ENCODE data around the gene CDH13. TPM values are rescaled to one million over a fixed set of nuclear protein-coding genes. Genes with fewer than 3 reads are reported as not detected.

The CDH13 gene
- total RNA-seq, 2 experiments from 2014 or later, result not detected

- POLR2A ChIA-PET, result no interaction called here
- Histone ChIP-seq H3K79me2 (ENCODE audit: insufficient read depth, low read depth, low read length) (no peaks in the 10 kb centered on the region), H3K9me3 (ENCODE audit: low read length) (no peaks in the 10 kb centered on the region), H3K4me2 (ENCODE audit: low read length) (no peak overlapping the region), H3K4me3 (ENCODE audit: low read depth, low read length, poor library complexity, severe bottlenecking) (no peak overlapping the region), H2AFZ (ENCODE audit: low read length) (no peak overlapping the region), H3K27ac (ENCODE audit: low read depth, low read length, poor library complexity, severe bottlenecking) (no peak overlapping the region), H3K4me1 (ENCODE audit: insufficient read depth, low read length, poor library complexity, severe bottlenecking) (no peaks in the 10 kb centered on the region), H3K36me3 (ENCODE audit: insufficient read depth, low read length) (no peaks in the 10 kb centered on the region), H3K9me2 (ENCODE audit: insufficient read depth, low read length) (no peaks in the 10 kb centered on the region), H4K20me1 (ENCODE audit: insufficient read depth, low read length) (no peaks in the 10 kb centered on the region)
- CTCF ChIA-PET (ENCODE audit: unreplicated experiment), result no interaction called here
- no peak for DNase-seq (ENCODE audit: low spot score)
- intact Hi-C loops (cut with micrococcal nuclease; ENCODE audit: unreplicated experiment), result no loop called here
- TF ChIP-seq EZH2phosphoT487 (IDR thresholded peaks at IDR 0.05; ENCODE audit: borderline replicate concordance, low read depth, low read length) (no peak), CTCF (conservative IDR thresholded peaks at IDR 0.05; ENCODE audit: low read length) (no peak)
- BruUV-seq (replicated peaks), result no TSS peak
Measured at GRCh38 chr16:82874271-82874670, 247.5 kb downstream of the CDH13 start.

DNA sequence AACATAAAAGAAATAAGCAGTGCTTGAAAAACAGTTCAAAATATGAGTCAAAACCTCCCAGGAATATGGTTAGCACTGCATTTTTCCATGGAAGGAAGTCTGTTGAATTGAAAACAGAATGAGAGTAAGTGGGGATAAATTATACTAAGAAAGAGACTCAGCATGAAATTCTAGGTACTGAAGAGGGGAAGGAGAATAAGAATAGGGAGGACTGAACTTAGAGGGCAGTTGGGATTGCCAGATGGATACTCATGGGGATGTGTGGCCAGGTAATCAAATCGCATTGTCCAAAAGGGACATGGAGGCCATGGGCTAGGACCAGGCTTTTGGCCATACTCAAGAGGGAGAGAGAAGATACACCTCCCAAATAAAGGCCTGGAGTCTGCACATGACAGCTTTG, 247.9 kb downstream of the CDH13 start:
- H2AFZ ChIP-seq (ENCODE audit: low read length), result no peak overlapping the region
- H3K4me3 ChIP-seq (ENCODE audit: low read depth, low read length, poor library complexity, severe bottlenecking), result no peak overlapping the region
- TF ChIP-seq EZH2phosphoT487 (IDR thresholded peaks at IDR 0.05; ENCODE audit: borderline replicate concordance, low read depth, low read length) (no peak), CTCF (conservative IDR thresholded peaks at IDR 0.05; ENCODE audit: low read length) (no peak)
- H3K9me2 ChIP-seq (ENCODE audit: insufficient read depth, low read length), result no peaks in the 10 kb centered on the region
- DNase-seq (ENCODE audit: low spot score), result no peak
- no peak overlapping the region for H3K27ac ChIP-seq (ENCODE audit: low read depth, low read length, poor library complexity, severe bottlenecking)
- H4K20me1 ChIP-seq (ENCODE audit: insufficient read depth, low read length), result no peaks in the 10 kb centered on the region
- CTCF ChIA-PET (ENCODE audit: unreplicated experiment), result no interaction called here
- intact Hi-C loops (cut with micrococcal nuclease; ENCODE audit: unreplicated experiment), result no loop called here
- H3K9me3 ChIP-seq (ENCODE audit: low read length), result no peaks in the 10 kb centered on the region
- no peaks in the 10 kb centered on the region for H3K4me1 ChIP-seq (ENCODE audit: insufficient read depth, low read length, poor library complexity, severe bottlenecking)
- no TSS peak for BruUV-seq (replicated peaks)
- no peaks in the 10 kb centered on the region for H3K36me3 ChIP-seq (ENCODE audit: insufficient read depth, low read length)
- no peaks in the 10 kb centered on the region for H3K79me2 ChIP-seq (ENCODE audit: insufficient read depth, low read depth, low read length)
- POLR2A ChIA-PET, result no interaction called here
- H3K4me2 ChIP-seq (ENCODE audit: low read length), result no peak overlapping the region

GRCh38 chr16:82876951-82877350, 250.2 kb downstream of the CDH13 start:
- H3K27ac ChIP-seq (ENCODE audit: low read depth, low read length, poor library complexity, severe bottlenecking), result no peak overlapping the region
- no TSS peak for BruUV-seq (replicated peaks)
- DNase-seq (ENCODE audit: low spot score), result no peak
- H3K9me2 ChIP-seq (ENCODE audit: insufficient read depth, low read length), result no peaks in the 10 kb centered on the region
- TF ChIP-seq EZH2phosphoT487 (IDR thresholded peaks at IDR 0.05; ENCODE audit: borderline replicate concordance, low read depth, low read length) (no peak), CTCF (conservative IDR thresholded peaks at IDR 0.05; ENCODE audit: low read length) (no peak)
- H3K4me3 ChIP-seq (ENCODE audit: low read depth, low read length, poor library complexity, severe bottlenecking), result no peak overlapping the region
- H3K4me2 ChIP-seq (ENCODE audit: low read length), result no peak overlapping the region
- no peak overlapping the region for H2AFZ ChIP-seq (ENCODE audit: low read length)
- no peaks in the 10 kb centered on the region for H3K9me3 ChIP-seq (ENCODE audit: low read length)
- no peaks in the 10 kb centered on the region for H3K4me1 ChIP-seq (ENCODE audit: insufficient read depth, low read length, poor library complexity, severe bottlenecking)
- POLR2A ChIA-PET, result no interaction called here
- no peaks in the 10 kb centered on the region for H4K20me1 ChIP-seq (ENCODE audit: insufficient read depth, low read length)
- no peaks in the 10 kb centered on the region for H3K79me2 ChIP-seq (ENCODE audit: insufficient read depth, low read depth, low read length)
- no peaks in the 10 kb centered on the region for H3K36me3 ChIP-seq (ENCODE audit: insufficient read depth, low read length)
- CTCF ChIA-PET (ENCODE audit: unreplicated experiment), result no interaction called here
- intact Hi-C loops (cut with micrococcal nuclease; ENCODE audit: unreplicated experiment), result no loop called here

All from OCI-LY7 (cell line).